Measurements from ENCODE around the gene CDKN2AIP.

- TF ChIP-seq POLR2A (IDR thresholded peaks at IDR 0.05): no peak
- no peak for TF ChIP-seq CTCF (IDR thresholded peaks at IDR 0.05)
- no peak for TF ChIP-seq EP300 (IDR thresholded peaks at IDR 0.05)
Observed at GRCh38 chr4:183395395-183395794, 49.0 kb upstream of the CDKN2AIP start.
